GM21447 (cell line): ENCODE data around the gene TEX2.
A peak's percentile ranks its signal among the peaks of the same experiment; 100 is the strongest.

Experiments
- ATAC-seq: cut with Tn5 transposase; IDR thresholded peaks from one replicate; pipeline ENCODE4 v1.9.1; 2021; ENCODE audit not compliant: unreplicated experiment

Gene TEX2

GRCh38 chr17:64148699-64149098 lies 114.4 kb downstream of the TEX2 start:
- ATAC-seq, result no peak

GRCh38 chr17:64148017-64148631 lies 114.9 kb downstream of the TEX2 start:
- no peak for ATAC-seq

GRCh38 chr17:64147110-64148016 lies 115.7 kb downstream of the TEX2 start:
- no peak for ATAC-seq

GRCh38 chr17:64146418-64147109 lies 116.5 kb downstream of the TEX2 start:
- ATAC-seq, result peak; percentile 12

- ATAC-seq, result peak; percentile 95
Measured at GRCh38 chr17:64145751-64146417, 117.2 kb downstream of the TEX2 start.

GRCh38 chr17:64145375-64145750 lies 117.7 kb downstream of the TEX2 start:
- peak; percentile 11 for ATAC-seq

- no peak for ATAC-seq
Measured at GRCh38 chr17:64139542-64139941, 123.5 kb downstream of the TEX2 start.

- no peak for ATAC-seq
Measured at GRCh38 chr17:64138441-64138840, 124.6 kb downstream of the TEX2 start.

- ATAC-seq, result no peak
Measured at GRCh38 chr17:64135000-64135399, 128.1 kb downstream of the TEX2 start.

GRCh38 chr17:64134216-64134970 lies 128.7 kb downstream of the TEX2 start:
- ATAC-seq, result no peak

GRCh38 chr17:64133546-64134215 lies 129.4 kb downstream of the TEX2 start:
- no peak for ATAC-seq

GRCh38 chr17:64131606-64132270 lies 131.3 kb downstream of the TEX2 start:
- ATAC-seq, result no peak

GRCh38 chr17:64130559-64131001 lies 132.5 kb downstream of the TEX2 start:
- ATAC-seq, result peak; percentile 27

GRCh38 chr17:64129765-64130558 lies 133.1 kb downstream of the TEX2 start, which contains the start of gene ERN1:
Gene ERN1, minus strand, starts transcription at chr17:64130144. Its CDS starts 115 bp downstream, at chr17:64130029.
- peak; percentile 54 for ATAC-seq

GRCh38 chr17:64129515-64129764 lies 133.6 kb downstream of the TEX2 start:
- ATAC-seq, result peak; percentile 2

GRCh38 chr17:64128787-64129514 lies 134.1 kb downstream of the TEX2 start:
- no peak for ATAC-seq

GRCh38 chr17:64126918-64127317 lies 136.1 kb downstream of the TEX2 start:
- no peak for ATAC-seq

- no peak for ATAC-seq
Measured at GRCh38 chr17:64125937-64126336, 137.1 kb downstream of the TEX2 start.
